Fibroblast of skin of right quadriceps (primary cell): ENCODE data around the gene RACGAP1.

Experiments
- DNase-seq: peaks from one replicate; pipeline ENCODE4 v3.0.0-alpha.2; 2013

RACGAP1 gene

DNA sequence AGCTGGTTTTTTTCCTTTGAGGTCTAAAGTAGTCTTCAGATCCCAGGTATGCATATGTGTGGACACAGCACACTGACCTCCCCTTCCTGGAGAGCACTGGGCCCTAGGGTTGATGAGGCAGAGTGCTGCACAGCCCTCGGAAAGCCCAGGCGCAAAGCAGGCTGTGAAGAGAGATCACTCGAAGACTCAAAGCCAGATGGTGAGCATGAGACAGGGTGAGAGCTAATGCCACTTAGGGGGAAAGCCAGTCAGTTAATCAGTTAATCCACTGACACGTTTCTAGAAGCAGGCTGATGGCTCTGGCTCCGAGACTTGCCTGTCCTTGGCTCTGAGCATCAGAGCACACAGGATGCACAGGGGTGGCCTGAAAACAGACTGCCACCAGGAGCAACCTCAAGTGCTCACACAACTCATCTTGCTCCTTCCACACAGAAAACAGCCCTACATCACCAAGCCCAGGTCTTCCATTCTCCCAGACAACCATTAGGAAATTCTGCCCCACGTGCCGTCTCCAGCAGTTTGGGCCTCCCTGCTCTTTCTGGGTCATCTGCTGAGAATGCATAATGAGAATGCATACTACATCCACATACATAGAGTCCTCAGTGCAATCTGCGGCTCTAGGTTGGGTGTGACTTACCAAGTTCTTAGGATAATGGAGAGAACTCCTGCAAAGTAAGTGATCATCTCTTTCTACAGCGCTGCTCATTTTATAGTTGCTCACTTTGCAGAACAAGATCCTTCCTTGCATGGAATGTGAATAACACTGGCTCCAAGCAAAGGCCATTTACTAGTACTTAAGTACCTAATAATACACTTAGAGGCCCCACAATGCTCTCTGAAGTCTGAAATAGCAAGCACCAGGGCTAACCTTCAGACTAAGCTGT lies 40.6 kb downstream of the RACGAP1 start:
- DNase-seq = no peak

GRCh38 chr12:49983892-49984291 lies 41.4 kb downstream of the RACGAP1 start:
- peak; percentile 89 for DNase-seq

DNA sequence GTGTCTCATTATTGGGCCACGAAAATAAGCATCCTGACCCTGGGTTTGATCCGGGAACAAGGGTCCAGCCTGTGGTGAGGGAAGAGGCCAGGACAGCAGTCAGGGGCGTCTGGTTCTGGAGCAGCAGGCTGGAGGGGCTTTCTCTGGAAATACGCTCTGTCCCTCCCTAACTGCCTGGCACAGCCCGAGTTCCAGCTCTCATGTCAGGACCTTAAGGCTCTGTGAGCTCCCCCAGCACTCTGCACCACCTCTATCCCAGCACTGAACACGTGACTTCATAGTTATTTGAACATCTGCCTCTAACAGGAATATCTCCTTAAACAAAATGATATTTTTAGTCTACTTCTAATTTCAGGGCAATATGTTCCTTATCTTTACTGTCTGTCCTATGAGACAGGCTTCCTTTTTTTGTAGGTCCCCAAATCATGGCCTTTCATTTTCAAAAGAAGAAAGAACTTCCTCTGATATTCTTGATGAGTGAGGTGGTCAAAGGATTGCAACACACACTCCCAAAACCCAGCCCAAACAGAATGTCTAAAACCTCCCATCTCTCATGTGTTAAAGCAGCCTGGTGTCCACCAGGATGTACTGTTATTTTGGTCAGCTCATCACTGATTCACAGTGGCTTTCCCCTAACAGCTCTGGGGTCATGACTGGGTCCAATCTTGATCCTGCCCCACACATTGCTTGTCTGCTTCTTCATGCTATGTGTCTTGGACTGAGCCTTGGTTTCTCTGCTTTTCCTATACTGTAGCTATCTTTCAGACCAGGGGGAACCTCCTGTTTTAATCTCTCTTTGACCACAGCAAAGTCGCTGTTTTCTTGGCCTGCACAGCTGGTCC lies 42.8 kb downstream of the RACGAP1 start:
- DNase-seq = no peak

- no peak for DNase-seq
These were observed 44.6 kb downstream of the RACGAP1 start for GRCh38 chr12:49980501-49981349.

DNA sequence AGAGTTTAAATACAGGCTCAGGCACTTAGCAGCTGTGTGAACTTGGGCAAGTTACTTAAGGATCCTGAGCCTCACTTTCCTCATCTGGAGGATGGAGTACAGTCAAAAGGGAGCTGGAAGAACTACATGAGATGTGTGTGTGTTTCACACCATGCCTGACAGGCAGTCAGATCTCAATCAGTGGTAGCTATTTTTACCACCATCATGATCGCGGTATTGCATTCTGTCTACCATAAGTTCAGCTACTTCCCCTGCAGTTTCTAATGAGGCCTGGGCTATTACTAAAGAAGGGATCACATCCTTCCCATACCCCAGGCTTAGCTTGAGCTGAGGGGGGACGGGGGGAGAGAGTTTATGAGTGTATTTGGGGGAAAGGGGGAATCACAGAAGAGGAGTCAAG lies 45.5 kb downstream of the RACGAP1 start:
- DNase-seq = no peak

GRCh38 chr12:49979016-49979586 lies 46.2 kb downstream of the RACGAP1 start:
- DNase-seq = no peak

GRCh38 chr12:49978125-49978524 lies 47.2 kb downstream of the RACGAP1 start:
- no peak for DNase-seq

GRCh38 chr12:49976557-49976956 lies 48.7 kb downstream of the RACGAP1 start:
- DNase-seq = no peak

- DNase-seq = no peak
These were observed 50.0 kb downstream of the RACGAP1 start for GRCh38 chr12:49975318-49975761.

GRCh38 chr12:49974677-49975317 lies 50.5 kb downstream of the RACGAP1 start:
- DNase-seq = no peak

DNA sequence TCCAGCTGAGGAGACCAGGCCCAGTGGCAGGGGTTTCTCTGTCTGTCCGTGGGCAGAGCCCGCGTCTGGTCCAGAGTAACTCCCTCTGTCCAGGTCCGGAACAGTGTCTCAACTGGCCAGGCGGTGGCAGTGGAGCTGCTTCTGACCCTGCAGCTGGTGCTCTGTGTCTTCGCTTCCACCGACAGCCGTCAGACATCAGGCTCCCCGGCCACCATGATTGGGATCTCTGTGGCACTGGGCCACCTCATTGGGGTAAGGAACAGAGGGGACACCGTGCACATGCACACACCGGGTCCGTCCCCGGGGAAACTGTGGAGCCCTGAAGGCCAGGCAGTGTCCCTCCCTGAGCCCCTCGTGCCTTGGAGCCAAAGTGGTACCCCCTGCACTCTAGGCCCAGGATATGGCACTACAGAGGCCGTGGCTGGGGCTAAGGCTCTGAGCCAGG lies 51.0 kb downstream of the RACGAP1 start:
- DNase-seq = peak; percentile 30

GRCh38 chr12:49973361-49973830 lies 51.9 kb downstream of the RACGAP1 start:
- DNase-seq = no peak

DNA sequence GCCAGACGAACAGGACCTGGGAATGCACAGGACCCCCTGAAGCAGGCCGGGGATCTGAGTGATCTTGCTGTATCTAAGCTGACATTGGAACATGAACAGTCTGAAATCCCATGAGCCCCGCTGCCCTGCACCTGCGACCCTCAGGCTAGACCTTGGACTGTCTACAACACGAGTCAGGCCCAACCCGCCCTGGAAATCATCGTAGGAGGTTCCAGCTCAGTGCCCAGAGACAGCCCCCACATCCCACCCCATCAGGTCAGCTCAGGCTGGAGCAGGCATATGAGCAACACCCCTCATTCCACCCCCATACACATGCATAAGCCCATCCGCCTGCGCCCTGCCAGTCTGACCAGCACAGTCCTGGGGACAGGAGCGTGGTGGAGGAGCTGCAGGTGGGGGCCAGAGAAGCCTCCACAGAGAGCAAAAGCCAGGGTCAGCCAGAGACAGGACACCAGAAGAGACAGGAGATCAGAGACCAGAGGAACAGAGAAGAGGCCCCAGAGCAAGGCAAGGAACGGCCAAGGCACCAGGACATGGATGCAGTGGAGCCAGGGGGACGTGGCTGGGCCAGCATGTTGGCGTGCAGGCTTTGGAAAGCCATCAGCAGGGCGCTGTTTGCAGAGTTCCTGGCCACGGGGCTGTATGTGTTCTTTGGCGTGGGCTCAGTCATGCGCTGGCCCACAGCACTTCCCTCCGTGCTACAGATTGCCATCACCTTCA lies 52.5 kb downstream of the RACGAP1 start, which contains the start of gene AQP6:
Gene AQP6 (plus strand): TSS at position 307 of the 720 bp plus-strand sequence. CDS start 227 bp downstream, at position 534.
- no peak for DNase-seq

DNA sequence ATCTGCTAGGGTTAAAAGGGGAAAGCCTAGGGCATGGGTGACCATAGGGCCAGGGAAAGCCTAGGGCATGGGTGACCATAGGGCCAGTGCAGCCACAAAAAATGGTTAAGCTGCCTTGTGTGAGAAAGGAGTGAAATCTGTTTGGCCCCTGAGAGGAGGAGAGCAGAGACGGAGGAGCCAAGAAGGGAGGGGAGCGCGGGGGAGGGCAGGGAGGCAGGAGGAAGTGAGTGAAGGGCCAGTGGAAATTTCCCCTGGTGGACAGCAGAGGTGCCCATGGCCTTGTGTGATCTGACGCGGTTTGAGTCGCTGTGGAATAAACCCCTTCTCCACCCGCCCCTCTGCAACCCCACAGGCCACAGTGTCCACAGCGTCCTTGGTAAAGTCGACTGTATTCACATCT lies 53.2 kb downstream of the RACGAP1 start:
- DNase-seq = no peak

DNA sequence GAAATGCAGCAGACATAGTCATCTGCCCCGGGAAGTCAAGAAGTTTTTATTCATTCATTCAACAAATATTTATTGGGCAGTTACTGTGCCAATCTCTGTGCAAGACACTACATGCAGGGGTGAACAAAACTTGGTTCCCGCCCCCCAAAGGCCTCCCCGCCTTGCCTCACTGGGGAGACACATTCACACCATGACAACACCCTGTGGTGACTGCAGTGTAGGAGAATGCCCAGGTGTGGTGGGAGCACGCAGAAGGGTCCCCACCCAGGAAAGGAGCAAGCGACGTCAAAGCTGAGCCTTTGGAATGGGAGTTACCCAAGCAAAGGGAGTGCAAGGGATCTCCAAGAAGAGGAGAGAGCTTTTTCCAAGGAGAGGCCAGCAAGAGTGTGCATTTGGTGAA lies 54.2 kb downstream of the RACGAP1 start:
- DNase-seq = no peak

DNA sequence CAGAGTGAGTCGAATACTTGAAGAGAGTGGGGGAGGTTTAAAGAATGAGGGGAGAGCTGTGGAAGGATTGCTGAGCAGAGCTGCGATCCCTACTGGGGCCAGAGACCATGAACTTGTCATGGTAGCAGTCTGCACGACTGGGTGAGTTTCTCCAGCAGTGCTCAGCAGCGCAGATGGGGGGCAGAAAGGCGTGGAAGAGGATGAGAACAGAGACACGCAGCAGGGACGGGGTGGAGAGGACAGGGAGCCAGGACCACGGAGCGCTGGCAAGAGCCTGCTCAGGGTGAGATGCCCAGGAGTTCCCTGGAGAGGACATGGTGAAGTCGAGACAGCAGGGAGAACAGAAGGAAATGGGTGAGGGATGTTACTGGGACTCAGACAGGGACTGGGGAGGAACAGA lies 54.6 kb downstream of the RACGAP1 start:
- no peak for DNase-seq

DNA sequence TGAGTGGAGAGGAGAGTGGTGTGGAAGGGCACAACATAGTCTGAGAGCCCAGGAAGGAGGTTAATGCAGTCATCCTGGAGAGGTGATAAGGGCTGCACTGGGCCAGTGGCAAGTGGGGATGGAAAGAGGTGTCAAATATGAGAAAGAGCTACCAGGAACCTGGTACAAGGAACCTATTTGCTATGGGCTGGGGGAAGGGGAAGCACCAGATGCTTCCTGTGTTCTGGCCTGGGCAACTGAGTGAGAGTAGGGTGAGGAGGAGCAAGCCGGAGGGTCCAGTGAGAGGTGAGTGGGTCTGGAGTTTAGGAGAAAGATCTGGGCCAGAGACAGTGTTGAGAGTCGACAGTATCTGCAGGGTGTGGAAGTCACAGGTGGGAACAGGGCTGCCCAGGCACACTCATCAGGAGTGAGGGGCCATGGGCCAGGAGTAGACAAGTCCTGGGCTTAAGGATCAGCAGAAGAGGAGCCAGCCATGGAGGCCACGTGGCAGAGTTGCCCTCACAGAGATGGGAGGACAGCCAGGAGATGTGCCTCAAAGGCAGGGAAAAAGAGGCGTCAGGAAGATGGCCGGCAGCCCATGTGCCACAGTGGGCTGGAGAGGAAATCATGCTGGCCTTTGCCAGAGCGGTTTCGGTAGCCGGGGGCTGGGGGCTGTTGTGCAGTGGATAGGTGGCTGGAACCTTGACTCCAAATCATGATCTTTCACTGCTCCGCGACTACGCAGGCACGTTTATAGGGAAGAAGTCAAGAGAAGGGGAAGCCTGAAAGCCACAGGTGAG lies 55.5 kb downstream of the RACGAP1 start:
- DNase-seq = no peak

- DNase-seq = no peak
These were observed 56.3 kb downstream of the RACGAP1 start for GRCh38 chr12:49969027-49969426.

DNA sequence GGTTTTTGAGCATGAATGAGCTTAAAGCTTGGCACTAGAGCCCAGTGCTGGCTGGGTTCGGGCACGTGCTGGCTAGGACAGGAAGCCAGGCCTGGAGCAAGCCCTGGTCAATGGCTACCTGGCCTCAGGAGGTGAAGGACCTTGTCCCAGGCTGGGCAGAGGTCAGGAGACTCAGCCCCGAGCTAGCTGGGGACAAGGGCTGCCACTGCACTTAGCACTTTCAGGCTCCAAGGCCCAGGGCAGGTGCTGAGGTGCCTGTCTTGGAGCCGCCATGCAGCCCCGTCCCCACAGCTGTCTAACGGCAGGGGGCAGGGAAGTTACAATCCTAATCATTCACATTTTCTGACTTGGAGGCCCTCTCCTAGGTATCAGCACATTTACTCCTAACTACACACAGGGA lies 56.8 kb downstream of the RACGAP1 start:
- DNase-seq = no peak

GRCh38 chr12:49967777-49968250 lies 57.5 kb downstream of the RACGAP1 start:
- no peak for DNase-seq
